Fibroblast of skin of right quadriceps (primary cell): ENCODE measurements around the gene PEX26.
"Not testable (repeated sequence)": the region's sequence is repeated elsewhere in the genome, so short reads cannot be mapped to it uniquely, and the experiment has no call there.

Source experiments
- DNase-seq: peaks from one replicate; pipeline ENCODE4 v3.0.0-alpha.2; 2013

PEX26 gene

DNA sequence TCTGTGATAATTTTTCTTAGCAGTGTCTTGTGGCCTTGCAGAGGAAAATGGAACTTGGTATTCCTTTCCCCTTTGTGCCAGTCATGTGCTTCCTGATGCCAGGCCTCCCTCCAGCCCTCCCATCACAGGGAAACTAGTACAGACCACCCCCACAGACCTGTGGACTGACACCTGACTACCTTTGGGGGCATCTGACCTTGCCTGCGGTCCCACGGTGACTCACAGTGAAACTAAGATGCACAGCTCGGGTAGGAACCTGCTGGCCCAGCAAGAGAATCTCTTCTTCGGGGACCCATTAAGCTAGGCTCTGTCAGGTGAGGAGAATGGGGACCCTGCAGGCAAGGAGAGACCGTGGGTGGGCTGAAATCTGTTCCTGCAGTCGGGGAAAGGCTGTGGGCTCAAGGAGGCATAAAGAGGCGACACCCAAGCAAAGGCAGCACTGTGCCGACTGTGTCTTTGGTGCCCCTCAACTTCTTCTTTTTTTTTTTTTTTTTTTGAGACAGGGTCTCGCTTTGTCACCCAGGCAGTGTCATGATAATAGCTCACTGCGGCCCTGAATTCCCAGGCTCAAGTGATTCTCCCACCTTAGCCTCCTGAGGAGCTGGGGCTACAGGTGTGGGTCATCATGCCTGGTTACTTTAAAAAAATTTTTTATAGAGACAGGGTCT lies 20.8 kb upstream of the PEX26 start:
- DNase-seq = no peak

DNA sequence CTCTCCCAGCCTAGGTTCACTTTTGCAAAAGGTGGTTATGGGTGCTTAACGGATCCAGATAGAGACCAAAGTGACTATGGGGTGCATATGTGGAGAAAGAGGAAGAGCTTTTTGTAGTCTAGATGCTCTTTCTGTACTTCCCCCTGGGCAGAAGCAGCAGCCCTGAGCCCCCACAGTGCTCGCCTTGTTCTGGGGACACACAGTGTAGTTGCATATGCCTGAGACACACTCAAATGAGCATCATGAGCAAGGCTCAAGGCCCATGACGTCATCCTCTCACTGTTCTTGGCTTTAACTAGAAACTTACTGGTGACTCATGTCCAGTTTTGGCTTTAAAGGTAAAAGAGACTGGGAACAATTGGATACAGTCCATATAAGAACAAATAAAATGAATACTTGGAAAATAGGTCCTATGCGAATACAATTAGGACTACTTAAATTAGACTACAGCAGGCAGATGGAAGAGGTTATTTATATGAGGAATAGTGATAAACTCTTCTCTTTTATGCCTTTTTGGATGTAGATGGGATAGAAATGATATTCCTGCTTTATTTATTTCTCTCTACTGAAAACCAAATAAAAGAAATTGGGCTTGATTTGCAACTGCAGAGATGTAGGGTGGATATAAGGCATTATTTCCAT lies 20.1 kb upstream of the PEX26 start:
- peak; percentile 97 for DNase-seq

DNA sequence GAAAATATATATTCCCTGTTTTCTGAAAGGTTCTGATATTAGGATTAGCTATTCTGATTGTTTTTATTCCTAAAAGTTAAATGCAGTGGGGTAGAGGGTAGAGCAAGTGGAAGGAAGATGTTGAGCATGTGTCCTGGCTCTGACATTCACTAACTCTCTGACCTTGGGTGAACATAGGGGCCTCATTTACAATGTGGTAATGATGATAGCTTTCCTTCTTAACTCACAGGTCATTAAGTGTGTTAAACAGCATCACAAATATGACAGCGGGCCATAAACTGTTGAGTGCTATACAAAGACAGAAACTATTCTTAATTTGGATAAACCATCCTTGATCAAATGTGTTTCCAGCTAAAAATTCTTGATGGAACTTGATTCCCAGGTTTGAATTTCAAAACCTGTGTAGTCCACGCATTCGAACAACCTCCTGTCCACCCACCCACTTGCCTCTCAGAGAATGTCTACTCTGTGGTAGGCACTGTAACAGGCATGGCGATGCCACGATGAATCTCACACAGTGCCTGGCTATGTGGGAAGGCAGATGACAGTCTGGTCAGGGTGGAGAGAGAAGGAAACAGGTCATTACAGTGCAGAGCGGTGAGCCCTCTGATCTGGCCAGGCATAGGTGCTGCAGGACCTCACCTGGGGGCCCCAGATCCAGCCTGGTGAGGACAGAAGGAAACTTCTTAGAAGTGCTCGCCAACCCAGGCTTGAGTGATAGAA lies 19.3 kb upstream of the PEX26 start:
- DNase-seq = no peak

DNA sequence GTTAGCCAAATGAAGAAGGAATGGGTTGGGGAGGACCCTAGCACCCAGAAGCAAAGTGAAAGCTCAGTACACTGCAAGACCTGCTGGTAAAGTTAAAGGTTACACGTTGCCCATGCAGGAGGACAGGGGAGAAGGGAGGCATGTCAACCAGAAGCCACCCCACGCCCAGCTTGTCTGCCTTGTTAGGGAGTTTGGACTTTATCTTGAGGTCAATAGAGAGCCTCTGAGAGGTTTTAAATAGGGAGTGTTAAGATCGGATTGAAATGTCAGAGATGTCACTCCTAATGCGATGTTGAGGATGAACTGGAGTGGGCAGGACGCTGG lies 18.7 kb upstream of the PEX26 start:
- no peak for DNase-seq

DNA sequence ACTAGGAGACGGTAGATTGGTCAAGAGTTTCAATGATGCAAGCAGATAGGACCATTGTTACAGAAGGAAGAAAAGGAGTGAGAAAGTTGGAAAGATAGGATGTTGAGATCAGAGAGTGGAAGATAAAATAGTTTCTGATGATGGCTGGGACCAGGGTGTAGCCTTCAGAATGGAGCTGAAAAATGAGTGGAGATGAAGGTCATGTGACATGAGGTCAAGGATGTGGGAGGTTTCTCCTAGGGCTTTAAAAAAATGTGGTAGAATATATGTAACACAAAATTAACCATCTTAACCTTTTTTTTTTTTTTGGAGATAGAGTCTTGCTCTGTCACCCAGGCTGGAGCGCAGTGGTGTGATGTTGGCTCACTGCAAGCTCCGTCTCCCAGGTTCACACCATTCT lies 18.3 kb upstream of the PEX26 start:
- DNase-seq = no peak

DNA sequence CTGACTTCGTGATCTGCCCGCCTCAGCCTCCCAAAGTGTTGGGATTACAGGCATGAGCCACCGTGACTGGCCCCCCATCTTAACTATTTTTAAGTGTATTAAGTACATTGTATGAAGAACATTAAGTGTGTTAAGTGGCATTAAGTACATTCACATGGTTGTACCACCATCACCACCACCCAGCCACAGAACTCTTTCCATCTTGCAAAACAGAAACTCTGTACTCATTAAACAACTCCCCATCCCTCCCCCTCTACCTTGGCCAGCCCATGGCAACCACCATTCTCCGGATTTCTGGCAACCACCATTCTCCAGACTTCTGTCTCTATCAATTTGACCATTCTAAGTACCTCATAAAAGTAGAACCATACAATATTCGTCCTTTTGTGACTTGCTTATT lies 17.8 kb upstream of the PEX26 start:
- DNase-seq = no peak

DNA sequence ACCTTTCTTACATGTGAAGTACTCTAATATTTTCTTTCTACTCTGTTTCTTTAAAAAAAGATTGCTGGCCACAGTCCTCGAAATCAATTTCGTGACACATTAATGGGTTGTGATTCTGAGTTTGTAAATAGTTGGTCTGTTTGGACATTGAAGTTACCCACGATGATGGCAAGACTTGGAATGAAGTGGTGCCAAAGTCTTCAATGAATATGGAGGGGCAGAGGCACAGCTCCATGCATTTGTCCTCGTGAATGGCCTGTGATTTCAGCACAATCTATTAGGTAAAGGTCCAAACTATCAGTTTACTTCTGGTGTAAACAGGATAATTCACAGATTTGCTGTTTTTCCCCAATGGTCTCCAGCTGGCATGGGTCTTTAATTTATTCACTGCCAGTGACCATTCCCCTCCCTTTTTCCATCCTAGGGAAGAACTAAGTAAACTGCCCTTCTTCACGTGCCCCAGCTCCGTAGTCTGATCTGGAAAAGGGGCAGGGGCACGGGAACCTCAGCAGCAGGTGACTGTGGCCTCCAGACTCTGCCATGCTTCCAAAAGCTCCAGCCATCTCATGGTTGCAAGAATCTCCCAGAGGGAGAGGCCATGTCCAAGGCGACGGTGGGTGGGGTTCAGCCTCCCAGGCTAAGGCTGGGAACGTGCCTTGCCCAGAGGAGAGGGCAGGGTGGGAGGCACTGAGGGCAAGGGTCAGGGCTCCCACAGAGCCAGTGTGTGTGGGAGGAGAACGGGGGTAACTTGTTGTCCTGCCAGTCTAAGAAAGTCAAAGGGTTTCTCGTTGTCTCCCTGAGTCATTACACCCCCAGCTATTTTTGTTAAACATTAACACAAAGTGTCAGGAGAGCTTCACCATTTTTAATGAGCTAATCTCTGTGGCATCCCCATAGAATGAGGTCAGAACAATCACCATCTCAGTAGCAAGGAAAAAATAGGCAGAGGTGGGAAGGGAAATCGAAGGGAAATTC lies 16.9 kb upstream of the PEX26 start:
- DNase-seq = peak; percentile 73

DNA sequence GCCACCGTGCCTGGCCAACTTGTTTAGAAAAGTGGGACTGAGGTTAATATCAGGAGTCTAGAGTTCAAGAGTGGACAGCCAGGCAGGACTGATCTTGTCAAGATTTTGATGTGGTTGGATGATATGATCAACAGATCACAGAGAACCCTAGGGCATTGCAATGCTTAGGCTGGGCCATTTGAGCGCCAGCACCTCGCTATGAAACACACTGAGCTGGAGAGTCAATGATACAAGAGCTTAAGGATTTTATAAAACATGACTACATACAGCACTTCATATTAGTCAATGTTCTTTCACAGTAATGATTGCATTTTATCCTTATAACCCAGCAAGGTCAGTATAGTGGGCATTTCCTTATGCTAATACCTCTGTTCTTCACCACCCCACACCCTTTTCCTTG lies 15.4 kb upstream of the PEX26 start:
- no peak for DNase-seq

DNA sequence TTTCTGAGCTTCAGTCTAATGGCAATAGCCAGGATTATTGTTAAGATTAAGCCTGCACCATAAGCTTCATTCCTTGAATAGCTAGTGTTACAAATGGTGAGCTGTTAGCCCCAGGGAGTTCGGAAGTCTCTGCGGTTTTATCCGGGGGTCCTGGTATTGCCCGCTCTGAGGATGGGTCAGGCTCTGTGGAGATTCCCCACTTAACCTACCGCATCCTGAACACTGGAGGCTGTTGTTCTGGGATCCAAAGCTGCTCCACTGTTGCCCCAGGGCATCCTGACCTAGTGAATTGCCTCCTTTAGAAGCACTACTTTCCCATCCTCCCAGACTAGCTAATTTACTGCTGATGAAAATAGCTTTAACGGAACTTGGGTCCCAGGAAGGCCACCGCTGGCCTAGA lies 14.5 kb upstream of the PEX26 start:
- DNase-seq = no peak

DNA sequence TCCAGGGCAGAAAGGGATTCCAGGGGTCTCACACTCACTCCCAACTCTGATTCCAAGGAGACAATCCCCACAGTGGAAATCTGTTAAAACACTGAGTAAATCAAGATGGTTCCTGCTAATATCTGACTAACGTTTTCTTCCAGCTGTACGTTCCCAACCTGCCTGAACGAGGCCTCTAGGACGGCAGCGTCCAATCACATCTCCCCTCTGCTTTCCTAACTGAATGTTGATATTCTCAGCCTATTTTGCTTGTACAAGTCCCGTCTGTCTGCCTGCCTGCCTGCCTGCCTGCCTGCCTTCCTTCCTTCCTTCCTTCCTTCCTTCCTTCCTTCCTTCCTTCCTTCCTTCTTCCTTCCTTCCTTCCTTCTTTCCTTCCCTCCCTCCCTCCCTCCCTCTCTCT lies 14.1 kb upstream of the PEX26 start:
- DNase-seq = not testable (repeated sequence)

DNA sequence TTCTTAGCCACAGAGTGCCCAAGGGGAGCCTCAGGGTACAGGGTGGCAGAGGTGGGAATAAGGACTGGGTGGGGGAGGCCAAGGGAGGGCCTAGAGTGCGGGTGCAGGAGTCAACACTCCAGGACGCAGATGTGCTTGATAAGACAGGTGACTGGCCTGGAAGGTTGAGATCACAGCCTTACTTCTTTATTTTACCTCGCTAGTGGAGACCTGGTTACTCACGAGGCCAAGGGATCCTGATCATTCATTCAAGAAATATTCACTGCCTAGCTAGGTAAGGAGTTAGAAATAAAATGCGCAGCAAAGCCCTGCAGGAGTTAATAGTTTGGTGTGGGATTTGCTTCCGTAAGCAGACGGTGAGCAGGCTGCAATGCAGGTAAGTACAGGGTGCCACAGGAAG lies 13.2 kb upstream of the PEX26 start:
- DNase-seq = no peak

DNA sequence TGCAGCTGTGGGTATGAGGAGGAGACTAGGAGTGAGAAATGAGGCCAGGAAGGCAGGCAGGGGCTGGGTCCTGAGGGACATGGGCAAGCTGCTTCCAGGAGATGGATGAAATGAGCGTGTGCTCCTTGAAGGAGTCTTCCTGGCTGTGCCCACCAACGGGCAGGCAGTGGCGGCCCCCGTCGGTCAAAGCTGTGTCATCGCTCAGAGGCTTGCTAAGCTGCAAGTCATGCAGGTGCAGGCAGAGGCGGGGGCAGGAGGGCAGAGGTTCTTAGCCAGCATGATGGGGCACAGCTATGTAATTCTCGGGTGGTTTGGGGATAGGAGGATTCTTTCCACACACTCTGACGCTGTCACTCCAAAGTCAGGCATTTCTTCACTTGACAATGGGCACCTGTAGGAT lies 12.5 kb upstream of the PEX26 start:
- DNase-seq = no peak

DNA sequence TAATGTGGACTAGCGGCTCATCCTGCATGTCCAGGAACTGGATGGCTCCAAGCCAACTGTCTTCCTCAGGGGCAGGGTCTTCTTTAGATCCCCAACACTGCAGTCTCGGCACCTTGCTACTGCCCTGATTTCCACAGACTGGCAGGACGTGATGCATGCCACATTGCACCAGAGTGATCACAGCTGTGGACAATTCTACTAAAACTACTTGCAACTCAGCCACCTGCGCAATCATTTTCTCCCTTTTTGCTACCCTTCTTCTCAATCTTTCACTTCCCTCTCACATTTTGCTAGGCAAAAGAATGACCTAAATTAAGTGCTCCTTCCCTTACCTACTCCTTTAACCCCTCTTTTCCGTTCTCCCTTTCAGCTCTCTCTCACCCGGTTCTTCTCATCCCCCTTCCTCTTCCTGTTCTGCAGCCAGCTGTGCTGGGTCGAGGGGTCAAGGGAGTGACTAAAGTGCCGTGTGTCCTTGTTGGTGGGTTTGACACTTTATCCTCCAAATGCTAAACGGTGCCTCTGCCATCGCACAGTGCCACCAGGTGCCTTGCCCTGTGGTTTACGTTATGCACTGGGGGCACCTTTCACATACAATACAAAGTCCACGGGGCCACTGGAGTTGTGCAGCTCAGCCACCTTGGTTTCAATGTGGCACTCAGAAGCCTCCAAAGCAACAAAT lies 11.5 kb upstream of the PEX26 start:
- no peak for DNase-seq

DNA sequence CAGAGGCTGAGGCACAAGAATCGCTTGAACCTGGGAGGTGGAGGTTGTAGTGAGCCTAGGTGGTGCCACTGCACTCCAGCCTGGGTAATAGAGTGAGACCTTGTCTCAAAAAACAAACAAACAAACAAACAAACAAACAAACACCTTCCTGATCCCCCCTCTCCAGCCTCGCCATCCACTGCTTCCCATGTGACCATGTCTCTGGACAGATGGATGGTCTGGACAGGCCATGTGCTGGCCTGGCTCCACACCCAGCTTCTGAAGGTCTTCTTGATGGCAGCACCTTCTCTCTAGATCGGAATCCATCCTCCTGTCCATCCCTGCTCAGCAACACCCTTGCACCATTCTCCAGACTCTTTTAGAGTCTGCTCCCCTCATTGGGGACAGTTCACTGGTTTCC lies 10.7 kb upstream of the PEX26 start:
- DNase-seq = no peak

DNA sequence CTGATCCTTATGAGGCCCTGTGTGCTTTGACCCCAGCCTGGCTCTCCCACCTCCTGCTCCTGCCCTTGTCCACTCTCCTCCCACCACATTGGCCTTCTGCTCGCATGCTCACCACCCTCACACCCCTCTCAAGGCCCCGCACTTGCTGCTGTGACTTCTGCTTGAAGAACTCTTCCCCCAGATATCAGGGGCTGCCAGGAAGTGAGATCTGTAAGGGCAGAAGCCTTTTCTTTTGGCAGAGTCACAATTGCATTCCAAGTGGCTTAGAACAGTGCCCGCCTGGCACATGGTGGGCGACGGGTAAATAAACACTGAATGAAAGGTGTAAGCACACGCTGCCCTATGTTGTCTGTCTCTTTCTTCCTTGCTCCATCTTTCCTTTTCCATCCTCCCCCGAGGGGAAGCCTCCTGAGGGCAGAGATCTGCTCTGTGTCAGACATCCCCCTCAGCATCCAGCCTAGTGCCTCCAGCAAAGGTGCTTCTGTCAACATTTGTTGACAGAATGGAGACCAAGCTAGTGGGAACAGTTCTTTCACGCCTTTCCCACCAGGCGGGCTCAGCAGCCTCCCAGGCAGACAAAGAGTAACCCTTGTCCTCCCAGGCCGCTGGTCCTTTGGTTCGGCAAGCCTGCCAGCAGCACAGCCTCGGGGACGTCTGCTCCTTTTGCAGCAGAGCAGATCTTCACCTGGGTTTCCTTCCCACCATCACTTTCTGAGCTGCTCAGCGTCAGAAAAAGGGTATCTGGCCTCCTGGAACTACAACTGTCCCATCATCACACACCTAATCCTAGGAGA lies 10.0 kb upstream of the PEX26 start:
- DNase-seq = no peak

DNA sequence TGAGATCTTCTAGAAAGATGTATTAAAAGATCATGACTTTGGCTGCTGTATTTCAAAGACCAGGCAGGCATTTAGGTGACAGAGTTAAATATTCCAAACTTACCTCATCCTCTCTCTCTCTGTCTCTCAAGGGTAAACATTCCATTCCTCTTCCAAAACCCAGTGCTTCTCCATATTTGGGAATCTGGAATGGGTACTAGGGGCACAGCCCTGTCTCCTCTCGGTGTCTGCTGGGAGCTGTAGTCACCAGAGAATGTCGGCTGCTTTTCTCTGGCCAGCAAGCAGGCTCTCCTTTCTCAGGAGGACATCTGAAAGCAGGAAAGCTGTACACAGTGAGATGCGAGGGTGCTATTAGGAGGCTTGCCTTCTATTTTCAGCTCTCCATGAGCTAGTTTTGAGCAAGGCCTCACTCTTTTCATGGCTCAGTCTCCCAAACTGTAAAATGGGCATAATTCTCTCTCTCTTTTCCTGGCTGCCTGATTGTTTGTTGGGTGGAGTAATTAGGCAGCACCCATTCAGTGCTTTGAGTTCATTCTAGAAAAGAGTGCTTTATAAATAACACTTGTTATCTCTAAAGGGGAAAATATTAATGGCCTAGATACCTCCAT lies 9.3 kb upstream of the PEX26 start:
- peak; percentile 87 for DNase-seq

DNA sequence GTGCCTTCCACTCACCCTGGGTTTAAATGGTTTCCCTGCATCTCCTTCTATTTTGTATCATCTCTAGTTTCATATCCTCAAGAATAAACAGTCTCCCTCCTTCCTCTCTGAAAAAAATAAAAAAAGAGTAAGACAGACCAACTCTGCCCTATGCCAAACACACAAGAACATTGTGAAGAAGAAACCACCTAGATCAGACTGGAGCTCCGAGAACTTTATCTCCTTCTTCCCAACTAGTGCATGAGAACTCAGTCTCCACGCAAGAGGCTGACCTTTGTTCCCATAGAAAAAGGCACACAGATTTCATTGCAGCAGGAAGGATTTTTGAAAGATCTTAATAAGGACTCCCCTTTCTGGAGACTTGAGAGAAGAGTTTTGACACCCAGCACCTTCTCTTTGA lies 8.7 kb upstream of the PEX26 start:
- DNase-seq = no peak

DNA sequence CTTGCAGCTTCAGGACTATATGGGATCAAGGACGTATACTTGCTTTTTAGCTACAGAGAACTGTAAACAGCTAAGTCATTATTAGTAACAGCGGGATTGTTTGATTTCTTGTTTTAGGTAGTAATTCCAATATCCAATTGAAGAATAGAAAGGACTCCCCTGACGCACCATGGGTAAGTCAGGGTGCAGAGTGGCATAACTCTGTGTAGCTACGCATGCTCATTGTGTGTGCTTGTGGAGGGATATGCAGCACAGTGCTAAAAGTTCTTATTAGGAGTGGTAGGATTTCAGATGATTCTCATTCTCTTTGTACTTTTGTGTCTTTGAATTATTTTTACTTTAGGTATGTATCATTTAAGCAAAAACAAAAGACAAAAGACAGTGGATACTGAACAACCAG lies 7.7 kb upstream of the PEX26 start:
- DNase-seq = no peak

DNA sequence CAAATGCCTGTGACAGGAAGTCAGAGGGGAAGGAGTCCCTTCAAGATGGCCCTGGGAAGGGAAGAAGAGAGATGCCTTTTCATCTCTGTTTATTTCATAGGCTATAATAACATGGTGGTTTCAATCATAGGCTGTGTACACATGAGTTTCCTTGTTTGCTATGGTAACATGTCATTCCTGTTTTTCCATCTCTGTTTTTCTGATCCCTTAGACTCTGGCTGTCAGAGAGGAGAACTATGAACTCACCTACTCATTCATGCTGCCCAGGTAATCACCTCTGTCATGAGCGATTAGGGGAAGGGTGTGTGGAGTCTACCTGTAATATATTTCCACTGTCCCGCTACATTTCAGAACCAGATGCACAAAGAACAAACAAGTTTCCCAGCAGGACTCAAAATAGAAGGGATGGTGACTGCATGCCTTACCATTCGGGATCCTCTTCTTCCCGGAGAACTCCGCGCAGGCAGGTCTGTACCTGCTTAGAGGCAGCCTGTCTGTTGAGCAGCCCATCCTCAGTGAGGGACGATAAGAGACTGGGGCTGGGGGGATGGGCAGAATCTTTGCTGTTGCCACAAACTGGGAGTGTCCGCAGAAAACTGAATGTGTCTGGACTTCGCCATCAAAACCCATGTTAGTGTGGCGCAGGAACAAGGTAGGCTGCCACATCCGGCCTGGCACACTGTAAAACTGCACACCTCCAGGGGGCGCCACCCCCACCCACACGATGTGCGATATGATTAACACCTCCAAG lies 7.1 kb upstream of the PEX26 start:
- no peak for DNase-seq

DNA sequence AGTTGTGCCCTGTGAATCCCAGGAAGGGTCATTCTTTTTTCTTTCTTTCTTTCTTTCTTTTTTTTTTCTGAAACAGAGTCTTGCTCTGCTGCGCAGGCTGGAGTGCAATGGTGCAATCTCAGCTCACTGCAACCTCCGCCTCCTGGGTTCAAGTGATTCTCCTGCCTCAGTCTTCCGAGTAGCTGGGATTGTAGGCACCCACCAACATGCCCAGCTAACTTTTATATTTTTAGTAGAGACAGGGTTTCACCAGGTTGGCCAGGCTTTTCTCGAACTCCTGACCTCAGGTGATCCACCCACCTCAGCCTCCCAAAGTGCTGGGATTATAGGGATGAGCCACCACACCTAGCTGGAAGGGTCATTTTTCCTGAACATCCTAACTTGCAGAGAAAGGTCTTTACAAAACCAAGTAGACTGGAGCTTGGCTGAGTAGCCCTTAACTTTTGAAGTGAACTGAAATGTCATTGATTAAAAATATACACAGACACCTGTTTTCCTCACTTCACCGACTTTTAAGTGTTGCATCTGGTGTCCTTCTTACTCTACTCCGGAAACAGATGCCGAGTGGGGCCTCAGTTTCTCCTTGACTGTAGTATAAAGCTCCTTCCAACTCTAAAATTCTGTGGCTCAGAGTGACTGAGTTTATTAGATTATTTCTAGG lies 6.4 kb upstream of the PEX26 start:
- not testable (repeated sequence) for DNase-seq
